Activated CD8-positive, alpha-beta memory T cell treated with anti-CD3 and anti-CD28 coated beads, Interleukin-2, amount 50 U/mL, for 4 hours (primary cell): ENCODE results near the gene ATP9B.
"Not testable (repeated sequence)": the region's sequence is repeated elsewhere in the genome, so short reads cannot be mapped to it uniquely, and the experiment has no call there.

Experiments
- DNase-seq: peaks from one replicate; pipeline ENCODE4 v3.0.0-alpha.2; 2020

Gene ATP9B

DNA sequence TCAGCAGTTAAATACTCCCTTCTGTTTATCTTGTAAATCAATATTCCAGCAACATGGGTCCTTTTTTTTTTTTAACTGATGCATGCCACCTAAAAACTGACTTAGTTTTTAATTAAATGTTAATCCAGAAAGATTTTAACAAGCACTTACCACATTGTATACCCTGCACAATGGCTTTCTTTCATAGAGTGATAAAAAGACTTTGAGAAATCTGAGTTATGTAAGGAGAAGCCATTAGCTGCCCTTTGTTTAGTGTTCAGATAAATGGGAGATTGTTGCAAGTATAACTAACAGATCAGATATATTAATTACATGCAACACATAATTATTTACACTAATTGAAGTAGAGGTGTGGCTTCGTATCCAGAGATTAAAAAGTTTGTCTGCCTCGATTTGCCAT, 303.8 kb downstream of the ATP9B start:
- DNase-seq, result no peak

GRCh38 chr18:79373736-79374135, 304.5 kb downstream of the ATP9B start:
- DNase-seq, result no peak

- no peak for DNase-seq
These were observed 305.4 kb downstream of the ATP9B start for GRCh38 chr18:79374408-79375171.

- no peak for DNase-seq
These were observed 306.4 kb downstream of the ATP9B start for GRCh38 chr18:79375441-79376154.

- DNase-seq, result not testable (repeated sequence)
These were observed 307.5 kb downstream of the ATP9B start for GRCh38 chr18:79376661-79377060.

DNA sequence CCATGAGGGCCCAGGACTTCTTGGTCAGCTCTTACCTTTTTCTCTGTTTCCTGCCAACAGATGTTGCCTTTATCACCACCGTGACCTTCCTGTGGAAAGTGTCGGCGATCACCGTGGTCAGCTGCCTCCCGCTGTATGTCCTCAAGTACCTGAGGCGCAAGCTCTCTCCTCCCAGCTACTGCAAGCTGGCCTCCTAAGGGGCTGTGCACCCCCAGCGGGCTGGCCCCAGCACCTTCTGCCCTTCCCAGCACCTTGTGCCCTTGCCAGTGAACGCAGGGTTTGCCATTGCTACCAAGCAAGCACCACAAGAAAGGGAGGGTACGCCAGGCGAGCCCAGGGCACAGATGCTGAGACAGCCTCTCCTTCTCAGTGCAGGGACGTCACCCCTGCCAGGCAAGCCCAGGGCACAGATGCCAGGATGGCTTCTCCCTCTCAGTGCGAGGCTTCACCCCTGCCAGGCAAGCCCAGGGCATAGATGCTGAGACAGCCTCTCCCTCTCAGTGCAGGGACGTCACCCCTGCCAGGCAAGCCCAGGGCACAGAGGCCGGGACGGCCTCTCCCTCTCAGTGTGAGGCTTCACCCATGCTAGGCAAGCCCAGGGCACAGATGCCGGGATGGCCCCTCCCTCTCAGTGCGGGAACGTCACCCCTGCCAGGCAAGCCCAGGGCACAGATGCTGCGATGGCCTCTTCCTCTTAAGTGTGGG, 308.1 kb downstream of the ATP9B start:
- no peak for DNase-seq

DNA sequence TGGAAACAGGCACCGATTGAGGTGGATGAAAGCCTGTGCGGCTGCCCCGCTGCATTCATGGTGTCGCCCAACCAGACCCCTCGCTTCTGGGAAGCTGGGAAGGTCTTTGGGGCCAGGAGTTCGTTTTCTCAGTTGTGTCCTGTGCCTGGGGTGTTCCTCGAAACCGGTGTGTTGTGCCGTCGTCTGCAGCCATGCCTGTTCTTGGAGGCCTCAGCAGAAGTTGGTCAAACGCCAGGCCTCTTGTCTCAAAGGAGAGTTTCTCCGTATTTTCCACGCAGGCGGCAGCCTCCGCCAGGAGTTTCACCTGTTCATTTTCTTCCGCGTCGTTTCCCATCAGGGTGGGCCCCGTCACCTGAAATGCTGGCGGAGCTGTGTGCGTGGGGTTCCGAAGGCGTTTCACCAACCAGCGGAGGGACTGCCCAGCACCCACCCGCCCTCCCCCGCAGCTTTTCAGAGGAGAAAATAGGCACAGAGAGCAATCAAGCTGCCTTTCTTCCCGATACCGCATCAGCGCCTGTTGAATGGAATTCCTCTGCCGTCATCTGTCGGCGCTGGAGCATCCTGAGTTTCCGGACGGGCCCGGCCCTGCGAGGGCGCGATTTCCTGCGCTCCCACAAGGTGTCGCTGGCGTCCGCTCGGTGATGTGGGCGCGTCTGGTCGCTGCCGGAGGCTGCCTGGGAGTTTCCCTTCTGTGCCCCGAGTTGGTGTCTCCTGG, 309.5 kb downstream of the ATP9B start:
- DNase-seq, result peak; percentile 83

DNA sequence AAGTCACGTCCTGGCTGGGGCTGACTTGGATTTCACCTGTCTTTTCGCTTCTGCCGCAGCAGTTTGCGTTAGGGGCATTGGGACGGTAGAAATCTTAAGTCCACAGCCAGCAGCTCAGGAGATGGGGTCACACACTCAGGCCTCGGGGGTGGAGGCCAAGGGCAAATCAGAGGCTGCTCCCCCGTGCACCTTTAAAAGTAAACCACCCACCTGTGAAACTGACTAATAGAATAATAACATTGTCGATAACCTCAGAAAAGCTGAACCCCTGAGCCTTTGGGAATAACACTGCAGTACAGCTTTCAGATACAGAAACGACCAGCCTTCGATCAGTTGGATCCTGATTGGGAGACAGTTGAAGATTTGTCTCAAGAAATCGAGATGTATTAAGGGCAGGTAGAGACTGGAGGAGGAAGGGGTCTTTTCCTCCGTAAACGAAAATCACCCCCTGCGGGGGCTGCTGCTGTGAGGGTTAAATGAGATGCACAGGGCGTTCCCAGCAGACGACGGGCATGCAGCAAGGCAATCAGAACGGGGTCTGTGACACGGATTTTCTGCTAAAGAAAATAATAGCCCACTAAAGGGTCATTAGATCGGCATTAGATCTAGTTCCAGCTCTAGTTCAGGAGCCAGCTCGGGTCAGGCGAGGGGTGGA, 310.2 kb downstream of the ATP9B start:
- no peak for DNase-seq

GRCh38 chr18:79379931-79380815, 311.0 kb downstream of the ATP9B start:
- DNase-seq, result no peak

- peak; percentile 79 for DNase-seq
These were observed 311.9 kb downstream of the ATP9B start for GRCh38 chr18:79380816-79381806.

DNA sequence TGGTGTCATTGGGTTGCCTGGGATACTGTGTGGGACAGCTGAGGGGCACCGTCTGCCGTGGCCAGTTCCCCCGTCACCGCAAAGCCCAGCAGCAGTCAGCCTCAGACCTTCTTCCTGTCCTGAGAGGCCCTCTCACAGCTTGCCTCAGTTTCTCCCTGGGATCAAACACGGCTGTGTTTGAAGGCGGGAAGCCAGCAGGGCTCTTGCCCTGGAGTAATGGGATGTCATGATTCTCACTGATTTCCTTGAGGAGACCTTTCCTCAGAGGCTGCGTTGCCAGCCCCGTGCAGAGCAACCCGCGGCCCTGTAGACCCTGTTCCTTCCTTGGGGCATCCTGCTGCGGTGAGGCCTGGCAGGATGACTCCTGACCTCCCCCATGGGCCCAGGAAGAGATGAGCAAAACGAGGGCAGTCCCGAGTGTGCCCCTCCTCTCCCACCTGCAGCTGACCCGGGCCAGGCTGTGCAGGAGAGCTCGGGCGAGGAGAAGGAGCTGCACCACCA, 312.7 kb downstream of the ATP9B start:
- DNase-seq, result no peak

DNA sequence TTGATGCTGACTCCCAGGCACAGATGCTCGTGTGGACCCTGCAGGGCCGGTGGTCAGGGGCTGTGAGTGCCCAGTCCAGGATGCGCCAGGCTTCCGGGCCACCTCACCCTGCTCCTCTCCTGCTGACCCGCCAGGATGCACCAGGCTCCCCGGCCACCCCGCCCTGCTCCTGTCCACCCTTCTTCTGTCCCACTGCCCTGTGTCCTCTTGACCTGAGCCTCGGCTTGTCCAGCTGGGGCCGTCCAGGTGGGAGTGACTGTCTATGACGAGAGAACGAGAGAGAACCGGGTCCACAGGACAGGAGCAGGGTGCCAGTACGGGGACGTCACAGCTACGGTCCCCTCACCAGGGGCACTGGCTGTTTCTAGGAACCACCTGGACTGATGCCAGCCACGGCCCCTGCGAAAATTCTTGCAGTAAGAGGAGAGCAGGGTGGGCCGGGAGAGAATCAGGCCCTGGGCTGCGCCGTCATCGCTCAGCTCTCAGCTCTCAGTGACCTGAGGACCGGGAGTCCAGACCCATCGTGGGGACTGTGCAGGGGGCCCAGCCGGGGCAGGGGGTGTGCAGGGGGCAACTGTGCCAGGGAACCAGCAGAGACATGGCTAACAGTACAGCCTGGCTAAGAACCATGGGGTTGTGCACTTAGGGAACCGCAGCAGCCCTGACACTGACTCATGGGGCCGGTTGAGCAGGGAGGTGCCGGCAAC, 313.6 kb downstream of the ATP9B start:
- DNase-seq, result no peak

GRCh38 chr18:79383388-79384056, 314.3 kb downstream of the ATP9B start:
- no peak for DNase-seq

DNA sequence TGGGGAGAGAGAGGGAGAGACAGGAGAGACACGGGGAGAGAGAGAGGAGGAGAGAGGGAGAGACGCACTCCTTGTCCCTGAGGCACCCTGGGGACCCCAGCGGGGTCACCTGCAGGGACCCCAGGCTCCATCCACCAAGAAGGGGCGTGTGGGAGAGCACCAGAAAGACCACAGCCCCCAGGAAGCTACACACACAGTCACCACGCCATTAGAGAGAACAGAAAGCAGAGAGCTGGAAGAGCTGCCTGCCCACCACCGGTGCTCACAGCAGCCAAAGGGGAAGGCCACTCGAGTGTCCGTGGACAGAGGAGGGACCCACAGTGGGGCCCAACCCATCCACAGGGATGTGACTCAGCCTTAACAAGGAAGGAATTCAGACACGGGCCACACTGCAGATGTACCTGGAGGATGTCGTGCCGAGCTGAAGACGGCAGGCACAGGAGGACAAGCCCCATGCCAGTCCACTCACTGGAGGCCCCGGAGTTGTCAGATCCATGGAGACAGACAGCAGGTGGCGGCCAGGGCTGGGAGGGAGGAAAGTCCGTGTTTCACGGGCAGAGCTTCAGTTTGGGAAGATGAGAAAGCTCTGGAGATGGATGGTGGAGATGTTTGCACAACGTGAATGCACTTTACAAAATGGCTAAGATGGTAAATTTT, 315.1 kb downstream of the ATP9B start:
- DNase-seq, result no peak

GRCh38 chr18:79384834-79385233, 315.6 kb downstream of the ATP9B start:
- no peak for DNase-seq

DNA sequence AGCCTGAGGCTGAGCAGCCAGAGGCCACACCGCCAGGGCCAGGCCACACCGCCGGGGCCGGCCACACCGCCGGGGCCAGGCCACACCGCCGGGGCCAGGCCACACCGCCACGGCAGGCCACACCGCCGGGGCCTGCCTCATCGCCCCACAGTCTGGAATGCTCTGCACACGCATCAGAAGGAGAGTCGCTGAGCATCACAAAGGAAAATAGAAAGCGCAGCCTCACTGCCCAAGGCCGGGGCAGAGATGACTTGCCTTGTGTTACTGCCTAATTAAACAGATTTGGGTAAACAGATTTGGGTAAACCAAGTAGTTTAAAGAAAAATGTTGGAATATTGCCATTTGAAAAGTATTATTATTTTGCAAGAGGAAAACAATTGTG, 316.1 kb downstream of the ATP9B start:
- no peak for DNase-seq

DNA sequence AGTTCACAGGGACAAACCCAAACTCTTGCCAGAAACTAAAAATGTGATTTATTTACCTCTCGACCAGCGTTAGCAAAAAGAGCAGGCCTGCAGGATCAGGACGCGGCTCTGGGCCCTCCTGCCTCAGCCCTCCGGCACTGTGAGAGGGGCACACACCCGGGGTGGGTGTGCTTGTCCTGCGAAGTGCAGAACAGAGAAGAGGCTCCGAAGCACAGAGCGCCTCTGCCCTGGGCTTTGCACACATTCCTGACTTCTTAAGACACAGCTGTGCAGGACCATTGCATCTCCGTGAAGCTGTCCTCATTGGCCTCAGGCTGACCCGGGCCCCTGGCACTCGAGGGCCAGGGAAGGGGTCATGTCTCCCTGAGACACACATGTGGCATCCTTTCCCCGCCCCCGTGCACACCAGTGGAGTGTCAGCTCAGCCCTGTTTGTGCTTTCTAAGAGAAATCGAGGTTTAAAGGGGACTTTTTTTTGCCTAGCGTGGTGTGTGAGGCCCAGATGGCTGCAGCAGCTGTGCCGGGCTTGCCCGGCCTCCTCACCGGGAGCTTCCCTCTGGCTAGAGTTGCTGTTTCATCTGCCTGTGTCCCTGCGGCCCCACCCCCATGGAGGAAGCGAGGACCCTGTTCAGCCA, 316.6 kb downstream of the ATP9B start:
- DNase-seq, result no peak

GRCh38 chr18:79386547-79386946, 317.4 kb downstream of the ATP9B start:
- DNase-seq, result no peak
